Kidney (tissue), 14 donors: ENCODE results near the gene THOC6. TPM values are rescaled to one million over a fixed set of nuclear protein-coding genes. Genes with fewer than 3 reads are reported as not detected.
A peak's percentile ranks its signal among the peaks of the same experiment; 100 is the strongest.

Experiments used
- DNase-seq, 5 donors: peaks; one replicate each; pipeline ENCODE4 v3.0.0-alpha.2; 2013 to 2020
- FAIRE-seq: peaks from 2 replicates; lab custom pipeline; 2012; peaks lifted over from hg19 to GRCh38; lab: Jason Lieb, UNC
- H3K27ac ChIP-seq, 2 donors: one replicate each; pipeline ENCODE4 v1.7.0; 2013; ENCODE audit warnings: low read depth in 2 of 2, low read length in 2 of 2, inconsistent platforms in 1 of 2
- H3K27me3 ChIP-seq: one replicate; pipeline ENCODE4 v1.7.1; 2013; ENCODE audit warnings: low read length, inconsistent platforms; ENCODE audit not compliant: control insufficient read depth, insufficient read depth
- H3K36me3 ChIP-seq, 3 donors: one replicate each; pipeline versions ENCODE4 v1.7.0 to v1.7.1; 2013; ENCODE audit warnings: low read length in 3 of 3, control low read depth in 1 of 3, inconsistent platforms in 1 of 3; ENCODE audit not compliant: insufficient read depth in 3 of 3, control insufficient read depth in 2 of 3
- H3K4me1 ChIP-seq, 3 donors: one replicate each; pipeline versions ENCODE4 v1.7.0 to v1.7.1; 2013; ENCODE audit warnings: low read length in 3 of 3, inconsistent platforms in 1 of 3, low read depth in 1 of 3; ENCODE audit not compliant: control insufficient read depth in 2 of 3, insufficient read depth in 2 of 3
- H3K4me3 ChIP-seq, 3 donors: one replicate each; pipeline versions ENCODE4 v1.7.0 to v1.8.1; 2013; ENCODE audit warnings: low read length in 3 of 3, control low read depth in 1 of 3, inconsistent platforms in 1 of 3
- H3K9ac ChIP-seq, 3 donors: one replicate each; pipeline versions ENCODE4 v1.7.0 to v1.7.1; 2013; ENCODE audit warnings: low read length in 3 of 3, control low read depth in 1 of 3, inconsistent platforms in 1 of 3
- H3K9me3 ChIP-seq, 3 donors: one replicate each; pipeline versions ENCODE4 v1.7.0 to v1.7.1; 2013; ENCODE audit warnings: low read length in 3 of 3, control low read depth in 1 of 3, inconsistent platforms in 1 of 3; ENCODE audit not compliant: control insufficient read depth in 2 of 3, insufficient read depth in 1 of 3
- intact Hi-C: fragments of 100-400 bp; cut with DNase I; formaldehyde crosslinking; loops from one replicate; pipeline ENCODE4 v1.11.1; 2022
- polyA plus RNA-seq: library from polyadenylated mRNA; stranded (reverse); fragments of 350-450 nt; fragmentation: Illumina TruSeq; extraction: RNeasy Lipid Tissue Mini Kit (QIAGEN cat#74804); gene quantifications from one replicate; pipeline ENCODE4 v1.2.3, GENCODE V29; 2014; ENCODE audit warnings: low read depth, low replicate concordance; ENCODE audit not compliant: insufficient read depth
- total RNA-seq: library from RNA; stranded (reverse); fragmentation: NEBNext Ultra II Directional; extraction: Animal tissue kit (Norgen Biotek cat#: 25700); gene quantifications from one replicate; pipeline ENCODE4 v1.2.1, GENCODE V29; 2021
- TF ChIP-seq, protein P1 (sequence below): IDR thresholded peaks from 3 replicates; pipeline ENCODE4 v1.5.1; 2012; ENCODE audit warnings: mild to moderate bottlenecking, moderate library complexity, borderline replicate concordance; ENCODE audit not compliant: insufficient read depth; ENCODE audit errors: extremely low read depth
- donor health status: control.
- donor health status: control.
- donor health status: control.
- donor health status: control.
- donor health status: control.
- donor health status: DM: yes; HTN: yes; CAD: no.
- donor health status: Normal renal cell carcinoma (clear cell type).

The THOC6 gene
- total and polyA plus RNA-seq, 2 donors from 2014 or later = 21.2 to 26.1 TPM

DNA sequence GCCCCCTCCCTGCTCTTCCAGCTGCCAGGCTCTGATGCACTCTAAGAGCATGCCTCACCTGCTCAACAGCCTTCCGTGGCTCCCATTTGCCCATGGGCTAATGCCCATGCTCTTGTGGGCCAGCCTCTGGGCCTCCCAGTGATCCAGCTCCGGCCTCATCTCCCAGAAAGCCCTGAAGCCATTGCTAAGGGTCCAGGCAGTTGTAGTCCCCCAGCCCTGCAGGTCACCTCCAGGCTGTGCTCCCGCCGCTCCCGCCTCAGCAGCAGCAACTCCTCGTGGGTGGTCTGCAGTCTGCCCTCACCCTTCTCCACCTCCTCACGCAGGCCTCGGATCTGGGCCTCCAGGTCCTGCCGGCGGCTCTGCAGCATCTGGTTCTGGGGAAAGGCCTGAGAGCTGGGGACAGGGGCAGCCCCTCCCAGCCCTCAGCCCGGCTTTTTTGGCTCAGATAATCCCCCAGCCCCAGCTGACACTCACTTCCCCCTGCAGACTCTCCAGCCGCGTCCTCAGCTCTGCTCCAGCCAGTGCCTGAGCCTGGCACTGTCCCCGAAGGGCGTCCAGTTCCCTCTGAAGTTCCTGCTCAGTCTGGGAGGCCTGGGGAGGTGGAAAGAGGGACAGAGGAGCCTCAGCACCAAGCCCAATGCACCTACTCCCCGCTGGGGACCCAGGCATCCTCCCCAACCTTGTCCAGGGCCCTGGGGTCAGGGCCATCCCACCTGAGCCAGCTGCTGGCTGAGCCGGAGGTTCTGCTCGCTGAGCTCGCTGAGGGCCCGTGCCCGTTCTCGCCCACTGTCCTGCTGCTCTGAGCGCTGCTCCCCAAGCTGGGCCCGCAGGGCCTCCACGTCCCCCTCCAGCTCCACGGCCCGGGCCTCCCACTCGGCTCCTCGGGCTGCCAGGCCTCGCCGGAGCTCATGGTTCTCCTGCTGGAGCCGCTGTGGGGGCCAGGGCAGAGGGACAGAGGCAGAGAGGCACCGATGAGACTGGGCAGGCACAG is 6.7 kb downstream of the THOC6 start:
- Histone ChIP-seq H3K4me1 (peaks cover 0 to 5% (median 0%) of the 10 kb centered on the region in 3 donors), H3K4me3 (no peak overlapping the region), H3K27me3 (peaks cover 19% of the 10 kb centered on the region), H3K36me3 (peaks cover 2 to 5% (median 3%) of the 10 kb centered on the region in 3 donors), H3K9me3 (no peaks in the 10 kb centered on the region), H3K9ac (no peak overlapping the region), H3K27ac (no peak overlapping the region)
- intact Hi-C loops = no loop called here
- TF ChIP-seq, protein P1, sequence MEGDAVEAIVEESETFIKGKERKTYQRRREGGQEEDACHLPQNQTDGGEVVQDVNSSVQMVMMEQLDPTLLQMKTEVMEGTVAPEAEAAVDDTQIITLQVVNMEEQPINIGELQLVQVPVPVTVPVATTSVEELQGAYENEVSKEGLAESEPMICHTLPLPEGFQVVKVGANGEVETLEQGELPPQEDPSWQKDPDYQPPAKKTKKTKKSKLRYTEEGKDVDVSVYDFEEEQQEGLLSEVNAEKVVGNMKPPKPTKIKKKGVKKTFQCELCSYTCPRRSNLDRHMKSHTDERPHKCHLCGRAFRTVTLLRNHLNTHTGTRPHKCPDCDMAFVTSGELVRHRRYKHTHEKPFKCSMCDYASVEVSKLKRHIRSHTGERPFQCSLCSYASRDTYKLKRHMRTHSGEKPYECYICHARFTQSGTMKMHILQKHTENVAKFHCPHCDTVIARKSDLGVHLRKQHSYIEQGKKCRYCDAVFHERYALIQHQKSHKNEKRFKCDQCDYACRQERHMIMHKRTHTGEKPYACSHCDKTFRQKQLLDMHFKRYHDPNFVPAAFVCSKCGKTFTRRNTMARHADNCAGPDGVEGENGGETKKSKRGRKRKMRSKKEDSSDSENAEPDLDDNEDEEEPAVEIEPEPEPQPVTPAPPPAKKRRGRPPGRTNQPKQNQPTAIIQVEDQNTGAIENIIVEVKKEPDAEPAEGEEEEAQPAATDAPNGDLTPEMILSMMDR = no peak
- FAIRE-seq (no peak), DNase-seq (peak in 2 of 5 donors; percentile 58 to 79)

DNA sequence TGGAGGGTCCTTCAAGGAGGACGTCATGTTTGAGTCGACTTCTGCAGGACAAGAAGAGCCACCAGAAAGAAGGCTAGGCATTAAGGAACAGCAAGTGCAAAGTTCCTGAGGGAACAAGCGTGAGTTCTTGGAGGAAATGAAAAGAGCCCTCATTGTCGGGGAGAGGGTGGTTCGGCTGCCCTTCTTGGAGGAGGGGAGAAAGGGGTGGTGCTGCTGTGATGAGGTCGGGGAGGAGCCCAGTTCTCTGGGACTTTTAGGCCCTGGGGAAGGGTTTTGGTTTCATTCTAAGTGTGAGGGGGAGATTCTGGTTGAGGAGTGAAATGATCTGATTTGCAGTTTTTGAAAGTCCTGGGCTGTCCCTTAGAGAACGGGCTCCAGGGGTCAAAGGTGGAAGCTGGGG is 8.8 kb downstream of the THOC6 start:
- DNase-seq (no peak), FAIRE-seq (no peak)
- H3K9ac ChIP-seq = no peak overlapping the region
- no peak overlapping the region for H3K4me3 ChIP-seq
- TF ChIP-seq, protein P1 = no peak
- H3K27ac ChIP-seq = no peak overlapping the region
- intact Hi-C loops = no loop called here
- H3K4me1 ChIP-seq = peaks cover 0 to 5% (median 0%) of the 10 kb centered on the region in 3 donors
- H3K36me3 ChIP-seq = no peaks in the 10 kb centered on the region
- H3K27me3 ChIP-seq = peaks cover 27% of the 10 kb centered on the region
- H3K9me3 ChIP-seq = no peaks in the 10 kb centered on the region

DNA sequence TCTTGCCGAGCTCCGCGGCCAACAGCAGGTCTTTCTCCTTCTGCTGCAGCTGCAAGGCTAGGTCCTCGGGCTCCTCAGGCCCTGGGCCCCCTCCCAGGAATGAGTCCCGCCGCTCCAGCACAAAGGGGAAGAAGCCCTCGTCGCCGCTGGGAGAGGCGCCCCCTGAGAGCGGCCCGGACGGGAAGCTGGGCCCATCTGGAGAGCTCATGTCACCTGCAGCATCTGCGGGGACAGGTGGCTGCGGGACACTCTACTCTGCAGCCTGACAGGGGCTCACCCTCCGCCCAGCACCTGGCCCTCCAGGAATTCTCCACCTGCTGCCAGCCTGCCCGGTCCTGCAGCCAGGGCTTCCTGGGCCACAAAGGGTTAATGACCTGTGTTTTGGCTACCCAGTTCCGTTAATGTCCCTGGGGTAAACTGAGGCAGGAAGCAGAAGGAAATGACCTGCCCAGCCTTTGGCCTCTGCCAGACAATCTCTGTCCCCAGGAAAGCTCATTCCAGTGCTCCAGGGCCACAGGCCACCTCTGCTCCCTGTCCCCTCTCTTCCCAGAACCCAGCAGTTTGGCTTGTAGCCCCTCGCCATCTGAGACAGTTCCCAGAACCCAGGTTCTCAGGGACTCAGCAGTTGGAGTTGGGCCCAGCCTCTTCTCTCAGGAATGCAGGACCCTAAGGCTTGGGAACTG is 11.6 kb downstream of the THOC6 start:
- intact Hi-C loops = no loop called here
- Histone ChIP-seq H3K36me3 (no peaks in the 10 kb centered on the region), H3K27ac (no peak overlapping the region), H3K9ac (no peak overlapping the region), H3K4me1 (no peaks in the 10 kb centered on the region), H3K4me3 (no peak overlapping the region), H3K27me3 (peaks cover 16% of the 10 kb centered on the region), H3K9me3 (no peaks in the 10 kb centered on the region)
- DNase-seq (peak in 1 of 5 donors; percentile 57), FAIRE-seq (no peak)
- TF ChIP-seq, protein P1 = no peak
